GM23248 (cell line): ENCODE data around the gene STAG1. TPM values are rescaled to one million over a fixed set of nuclear protein-coding genes. Genes with fewer than 3 reads are reported as not detected.
"Not testable (repeated sequence)": the region's sequence is repeated elsewhere in the genome, so short reads cannot be mapped to it uniquely, and the experiment has no call there.

Experiments
- DNase-seq: peaks from one replicate; pipeline ENCODE4 v3.0.0-alpha.2; 2015
- H2AFZ ChIP-seq: fragments of 200-600 bp; sonication (generic); 2 replicates; pipeline ENCODE4 v1.6.1; 2016; ENCODE audit warnings: antibody characterized with exemption
- H3F3A ChIP-seq: fragments of 200-600 bp; sonication (generic); 2 replicates; pipeline ENCODE4 v1.6.1; 2016; ENCODE audit warnings: mild to moderate bottlenecking, antibody characterized with exemption, mixed run types; ENCODE audit not compliant: insufficient read depth
- H3K27ac ChIP-seq: fragments of 200-600 bp; sonication (generic); 2 replicates; pipeline ENCODE4 v1.5.1; 2016; ENCODE audit warnings: mild to moderate bottlenecking
- H3K27me3 ChIP-seq: fragments of 200-600 bp; sonication (generic); replicated peaks from 2 replicates; pipeline ENCODE4 v1.6.1; 2016; ENCODE audit warnings: mild to moderate bottlenecking; ENCODE audit not compliant: insufficient read depth
- H3K36me3 ChIP-seq: fragments of 200-600 bp; sonication (generic); 2 replicates; pipeline ENCODE4 v1.6.1; 2016; ENCODE audit warnings: low read depth, mild to moderate bottlenecking
- H3K4me1 ChIP-seq: fragments of 200-600 bp; sonication (generic); 2 replicates; pipeline ENCODE4 v1.6.1; 2016; ENCODE audit warnings: mild to moderate bottlenecking; ENCODE audit not compliant: insufficient read depth
- H3K4me2 ChIP-seq: fragments of 200-600 bp; sonication (generic); one replicate; pipeline ENCODE4 v1.6.1; 2016; ENCODE audit warnings: mild to moderate bottlenecking; ENCODE audit not compliant: unreplicated experiment
- H3K4me3 ChIP-seq: fragments of 200-600 bp; sonication (generic); 2 replicates; pipeline ENCODE4 v1.5.1; 2016; ENCODE audit warnings: mild to moderate bottlenecking
- H3K79me2 ChIP-seq: fragments of 200-600 bp; sonication (generic); 2 replicates; pipeline ENCODE4 v1.6.1; 2016; ENCODE audit warnings: mild to moderate bottlenecking; ENCODE audit not compliant: insufficient read depth
- H3K9ac ChIP-seq: fragments of 200-600 bp; sonication (generic); 2 replicates; pipeline ENCODE4 v1.6.1; 2016; ENCODE audit warnings: mild to moderate bottlenecking
- H3K9me2 ChIP-seq: fragments of 200-600 bp; sonication (generic); 2 replicates; pipeline ENCODE4 v1.6.1; 2016; ENCODE audit warnings: mixed run types, mild to moderate bottlenecking, moderate library complexity; ENCODE audit not compliant: insufficient read depth
- H3K9me3 ChIP-seq: fragments of 200-600 bp; sonication (generic); one replicate; pipeline ENCODE4 v1.6.1; 2017; ENCODE audit warnings: low read depth
- H4K20me1 ChIP-seq: fragments of 200-600 bp; sonication (generic); 2 replicates; pipeline ENCODE4 v1.6.0; 2016; ENCODE audit not compliant: insufficient read depth
- EZH2 ChIP-seq: fragments of 200-600 bp; sonication (generic); IDR thresholded peaks from 2 replicates; pipeline ENCODE4 v1.6.1; 2018; ENCODE audit warnings: antibody characterized with exemption, mild to moderate bottlenecking; ENCODE audit not compliant: insufficient read depth, poor library complexity, severe bottlenecking
- EZH2phosphoT487 ChIP-seq: fragments of 200-600 bp; sonication (generic); IDR thresholded peaks from 2 replicates; pipeline ENCODE4 v1.6.1; 2018; ENCODE audit warnings: antibody characterized with exemption, moderate library complexity, mild to moderate bottlenecking, low read depth; ENCODE audit not compliant: insufficient read depth
- WGBS, 2 experiments: methylation state at CpG; one replicate each; pipeline ENCODE4 v1.1.6; 2015 to 2017; ENCODE audit warnings: low lambda C conversion rate in 2 of 2, low coverage in 1 of 2; ENCODE audit errors: missing lambda C conversion rate in 2 of 2; 5-methylcytosine and 5-hydroxymethylcytosine counted together
- in situ Hi-C: fragments of 300-500 bp; cut with MboI; formaldehyde crosslinking; loops from 2 replicates; pipeline ENCODE4 v1.15.0; 2020
- polyA plus RNA-seq: library from polyadenylated mRNA; unstranded; fragments of >200 nt; fragmentation: Nextera tagmentation; extraction: Ambion mirVana; gene quantifications from 2 replicates; pipeline ENCODE4 v1.2.1, GENCODE V29; 2016
- total RNA-seq: library from RNA; depleted of rRNA; stranded (reverse); fragments of >200 nt; shearing (Covaris generic); gene quantifications from 2 replicates; pipeline ENCODE4 v1.2.3, GENCODE V29; 2014

STAG1 gene
- total and polyA plus RNA-seq, 2 experiments from 2014 or later = 21.1 to 39.7 TPM

- WGBS, 2 experiments = 83 to 90% methylated on average over 8 to 9 of the region's 9 CpGs
- H3F3A ChIP-seq = no peaks in the 10 kb centered on the region
- no peak overlapping the region for H3K4me2 ChIP-seq
- H3K9ac ChIP-seq = no peak overlapping the region
- H3K9me3 ChIP-seq = no peaks in the 10 kb centered on the region
- in situ Hi-C loops = no loop called here
- no peak overlapping the region for H2AFZ ChIP-seq
- no peak for TF ChIP-seq EZH2
- no peak for TF ChIP-seq EZH2phosphoT487
- H4K20me1 ChIP-seq = no peaks in the 10 kb centered on the region
- no peaks in the 10 kb centered on the region for H3K27me3 ChIP-seq
- H3K36me3 ChIP-seq = 0 out of 2 replicates have a peak, but pooled peaks cover 7% of the 10 kb centered on the region
- no peak overlapping the region for H3K27ac ChIP-seq
- DNase-seq = no peak
- peaks cover 79% of the 10 kb centered on the region for H3K79me2 ChIP-seq
- H3K4me1 ChIP-seq = no peaks in the 10 kb centered on the region
- H3K9me2 ChIP-seq = no peaks in the 10 kb centered on the region
- H3K4me3 ChIP-seq = no peak overlapping the region
Measured at GRCh38 chr3:136562026-136562425, 190.2 kb downstream of the STAG1 start.

GRCh38 chr3:136559896-136560295 is 192.3 kb downstream of the STAG1 start:
- in situ Hi-C loops = no loop called here

GRCh38 chr3:136549461-136549860 is 202.7 kb downstream of the STAG1 start:
- H4K20me1 ChIP-seq, H3K27me3 ChIP-seq, H3K36me3 ChIP-seq, H3K9ac ChIP-seq, H3K4me2 ChIP-seq, H3K4me3 ChIP-seq, in situ Hi-C loops, H2AFZ ChIP-seq, H3K27ac ChIP-seq, H3K9me3 ChIP-seq, H3K9me2 ChIP-seq, DNase-seq: not testable (repeated sequence)
- peaks cover 21% of the 10 kb centered on the region for H3K4me1 ChIP-seq
- 91% methylated on average over 1 of the region's 1 CpG for WGBS, 2 experiments
- H3K79me2 ChIP-seq = peaks cover 62% of the 10 kb centered on the region
- peaks cover 14% of the 10 kb centered on the region; the same call in 1 of the 2 replicates for H3F3A ChIP-seq

More at GRCh38 chr3:136559896-136560295, 192.3 kb downstream of the STAG1 start:
- H3K36me3 ChIP-seq = no peaks in the 10 kb centered on the region
- H3K4me1 ChIP-seq = no peaks in the 10 kb centered on the region
- no peaks in the 10 kb centered on the region for H4K20me1 ChIP-seq
- H2AFZ ChIP-seq = no peak overlapping the region
- no peak overlapping the region for H3K4me2 ChIP-seq
- H3K9ac ChIP-seq = no peak overlapping the region
- no peak overlapping the region for H3K27ac ChIP-seq
- H3F3A ChIP-seq = no peaks in the 10 kb centered on the region
- no peaks in the 10 kb centered on the region for H3K27me3 ChIP-seq
- H3K9me2 ChIP-seq = no peaks in the 10 kb centered on the region
- peaks cover 81% of the 10 kb centered on the region for H3K79me2 ChIP-seq
- no peaks in the 10 kb centered on the region for H3K9me3 ChIP-seq
- 76 to 83% methylated on average over 2 of the region's 2 CpGs for WGBS, 2 experiments
- DNase-seq = peak; percentile 11
- TF ChIP-seq EZH2 (no peak), EZH2phosphoT487 (no peak)
- H3K4me3 ChIP-seq = no peak overlapping the region

GRCh38 chr3:136547293-136547692 is 204.9 kb downstream of the STAG1 start:
- in situ Hi-C loops = no loop called here
- Histone ChIP-seq H3K9me2 (no peaks in the 10 kb centered on the region), H3K79me2 (peaks cover 64% of the 10 kb centered on the region), H3K36me3 (no peaks in the 10 kb centered on the region), H2AFZ (no peak overlapping the region), H3K4me3 (no peak overlapping the region), H3K9ac (no peak overlapping the region), H3F3A (peaks cover 14% of the 10 kb centered on the region; the same call in 1 of the 2 replicates), H3K4me1 (peaks cover 33% of the 10 kb centered on the region), H3K4me2 (no peak overlapping the region), H4K20me1 (no peaks in the 10 kb centered on the region; the same call in 1 of the 2 replicates), H3K27me3 (no peaks in the 10 kb centered on the region), H3K9me3 (no peaks in the 10 kb centered on the region), H3K27ac (no peak overlapping the region)
- no peak for TF ChIP-seq EZH2
- TF ChIP-seq EZH2phosphoT487 = no peak
- DNase-seq = no peak

GRCh38 chr3:136546720-136547119 is 205.5 kb downstream of the STAG1 start:
- Histone ChIP-seq H3K9me2 (no peaks in the 10 kb centered on the region), H3K4me3 (no peak overlapping the region), H3K27me3 (no peaks in the 10 kb centered on the region), H2AFZ (no peak overlapping the region), H3K79me2 (peaks cover 63% of the 10 kb centered on the region), H4K20me1 (no peaks in the 10 kb centered on the region; the same call in 1 of the 2 replicates), H3K4me2 (no peak overlapping the region), H3K4me1 (peaks cover 33% of the 10 kb centered on the region), H3K9ac (no peak overlapping the region), H3K27ac (no peak overlapping the region), H3K36me3 (no peaks in the 10 kb centered on the region), H3F3A (peaks cover 14% of the 10 kb centered on the region; the same call in 1 of the 2 replicates), H3K9me3 (no peaks in the 10 kb centered on the region)
- in situ Hi-C loops = no loop called here
- DNase-seq = no peak
- no peak for TF ChIP-seq EZH2phosphoT487
- TF ChIP-seq EZH2 = no peak
